Peyer's patch (tissue), 4 donors: ENCODE measurements around the gene RUBCNL.

Experiments
- CTCF ChIP-seq, 6 experiments: fragments of 450-650 bp in 4 of 6; fragments of 200-600 bp in 2 of 6; sonication (generic) in 1 of 6; IDR thresholded peaks; one replicate each; pipeline ENCODE4 v1.5.1; 2017 to 2019; ENCODE audit warnings: antibody characterized with exemption in 6 of 6, mild to moderate bottlenecking in 3 of 6, moderate library complexity in 1 of 6
- POLR2A ChIP-seq, 2 donors: fragments of 450-650 bp; IDR thresholded peaks; one replicate each; pipeline ENCODE4 v1.5.1; 2017; ENCODE audit warnings: antibody characterized with exemption in 2 of 2, mild to moderate bottlenecking in 2 of 2, moderate library complexity in 2 of 2

- TF ChIP-seq CTCF (IDR thresholded peaks at IDR 0.05) (no peak), POLR2A (IDR thresholded peaks at IDR 0.05) (no peak)
Measured at GRCh38 chr13:46345398-46345797, 41.7 kb downstream of the RUBCNL start.
